K562 (cell line): ENCODE data around the gene GBP6. TPM values are rescaled to one million over a fixed set of nuclear protein-coding genes. Genes with fewer than 3 reads are reported as not detected.
A peak's percentile ranks its signal among the peaks of the same experiment; 100 is the strongest.

Experiments used
- ATAC-seq: fragments of 200-7000 bp; cut with Tn5 transposase; 3 replicates; pipeline ENCODE4 v1.9.1; 2020; ENCODE audit warnings: moderate library complexity
- BruUV-seq: library from RNA; stranded (reverse); fragments of 400-500 nt; replicated peaks from 2 replicates; lab custom pipeline; 2021; lab: Mats Ljungman, UMichigan
- CTCF ChIA-PET: fragments of 300-600 bp; formaldehyde crosslinking; extraction: SDS; loops from one replicate; lab custom pipeline; 2021; ENCODE audit warnings: low intra/inter-chr PET ratio; lab: Yijun Ruan, JAX
- POLR2A ChIA-PET: fragments of 300-600, 350-650 bp; sonication (Branson Sonifier 250); formaldehyde crosslinking; extraction: SDS; loops from one replicate; lab custom pipeline; 2021; ENCODE audit warnings: antibody characterized with exemption, inconsistent platforms; lab: Yijun Ruan, JAX
- DNase-seq, 4 experiments: peaks; one replicate each; pipeline versions ENCODE4 v3.0.0 to v3.0.0-alpha.2; 2011 to 2018; ENCODE audit warnings: low spot score in 3 of 4, mixed read lengths in 3 of 4; ENCODE audit errors: extremely low read depth in 1 of 4
- FAIRE-seq: peaks from 2 replicates; lab custom pipeline; 2011; peaks lifted over from hg19 to GRCh38; lab: Jason Lieb, UNC
- H2AFZ ChIP-seq: 2 replicates; pipeline ENCODE4 v1.6.0; 2011; ENCODE audit warnings: low read depth, low read length, control low read depth, inconsistent platforms
- H3K27ac ChIP-seq: fragments of 200-600 bp; 3 replicates; pipeline ENCODE4 v1.8.0; 2011; ENCODE audit warnings: low read depth, mild to moderate bottlenecking, control low read depth, inconsistent platforms, low read length, moderate library complexity, mixed read lengths; ENCODE audit errors: extremely low read depth
- H3K27me3 ChIP-seq, 2 experiments: fragments of 300-600 bp in 1 of 2; 2 replicates in 1 of 2; 3 replicates in 1 of 2; pipeline versions ENCODE4 v1.6.0 to v1.8.0; 2011; ENCODE audit warnings: inconsistent platforms in 2 of 2, low read length in 2 of 2, mild to moderate bottlenecking in 1 of 2, mixed read lengths in 1 of 2, moderate library complexity in 1 of 2; ENCODE audit not compliant: control insufficient read depth in 2 of 2, insufficient read depth in 2 of 2
- H3K36me3 ChIP-seq: fragments of 300-600 bp; 3 replicates; pipeline ENCODE4 v1.8.0; 2011; ENCODE audit warnings: mild to moderate bottlenecking, low read length, inconsistent platforms; ENCODE audit not compliant: control insufficient read depth, insufficient read depth
- H3K4me1 ChIP-seq, 2 experiments: fragments of 200-600 bp in 1 of 2; replicated peaks in 1 of 2; 2 replicates in 1 of 2; 3 replicates in 1 of 2; pipeline versions ENCODE4 v1.5.1 to v1.8.0; 2011; ENCODE audit warnings: inconsistent platforms in 2 of 2, low read length in 2 of 2, mild to moderate bottlenecking in 1 of 2, mixed read lengths in 1 of 2, moderate library complexity in 1 of 2; ENCODE audit not compliant: control insufficient read depth in 2 of 2, insufficient read depth in 2 of 2
- H3K4me2 ChIP-seq: 2 replicates; pipeline ENCODE4 v1.6.1; 2011; ENCODE audit warnings: low read length, control low read depth, inconsistent platforms, mixed read lengths; ENCODE audit not compliant: insufficient read depth
- H3K4me3 ChIP-seq: fragments of 200-600 bp; sonication (generic), shearing (Covaris generic); 2 replicates; pipeline ENCODE4 v1.5.1; 2016; ENCODE audit warnings: control low read depth, inconsistent platforms
- H3K79me2 ChIP-seq: fragments of 200-600 bp; 3 replicates; pipeline ENCODE4 v1.8.0; 2011; ENCODE audit warnings: low read length, inconsistent platforms; ENCODE audit not compliant: control insufficient read depth, insufficient read depth
- H3K9ac ChIP-seq, 2 experiments: 2 replicates each; pipeline versions ENCODE4 v1.6.0 to v1.6.1; 2011; ENCODE audit warnings: low read depth in 2 of 2, low read length in 2 of 2, control low read depth in 1 of 2, inconsistent platforms in 1 of 2, mild to moderate bottlenecking in 1 of 2, mixed read lengths in 1 of 2; ENCODE audit not compliant: insufficient read depth in 1 of 2
- H3K9me1 ChIP-seq: one replicate; pipeline ENCODE4 v1.6.0; 2011; ENCODE audit warnings: inconsistent platforms, mild to moderate bottlenecking, low read length, moderate library complexity; ENCODE audit not compliant: control insufficient read depth, insufficient read depth
- H3K9me3 ChIP-seq: replicated peaks from 2 replicates; pipeline ENCODE4 v1.5.1; 2011; ENCODE audit warnings: low read depth, low read length, inconsistent platforms; ENCODE audit not compliant: control insufficient read depth, insufficient read depth
- H4K20me1 ChIP-seq: replicated peaks from 2 replicates; pipeline ENCODE4 v1.6.1; 2011; ENCODE audit warnings: low read length, inconsistent platforms, mixed read lengths; ENCODE audit not compliant: control insufficient read depth, insufficient read depth
- HIVEP1 ChIP-seq: fragments of 250-450 bp; sonication (Bioruptor Pico); IDR thresholded peaks from 2 replicates; pipeline ENCODE4 v1.4.0; 2020; ENCODE audit warnings: mild to moderate bottlenecking
- PURB ChIP-seq: sonication (generic); formaldehyde crosslinking; IDR thresholded peaks from 2 replicates; pipeline ENCODE4 v1.9.0; 2021; ENCODE audit warnings: low read depth, mild to moderate bottlenecking, missing genetic modification reagents
- RBM39 ChIP-seq: fragments of 200-400 bp; formaldehyde crosslinking; optimal IDR thresholded peaks from 2 replicates; pipeline ENCODE3; 2018; ENCODE audit warnings: low read depth, low read length
- ZBTB1 ChIP-seq: sonication (generic); formaldehyde crosslinking; IDR thresholded peaks from 2 replicates; pipeline ENCODE4 v1.8.1; 2023; ENCODE audit warnings: missing genetic modification reagents, low read depth, mild to moderate bottlenecking, borderline replicate concordance
- WGBS: fragments of 100-300 bp; shearing (Covaris generic); methylation state at CpG from one replicate; pipeline ENCODE4 v1.1.6; 2016; ENCODE audit warnings: low coverage, mixed read lengths; ENCODE audit not compliant: insufficient coverage; ENCODE audit errors: missing lambda C conversion rate; 5-methylcytosine and 5-hydroxymethylcytosine counted together
- in situ Hi-C: fragments of 300-500 bp; cut with MboI; formaldehyde crosslinking; loops from 4 replicates; pipeline ENCODE4 v1.15.0; 2018; ENCODE audit warnings: inconsistent platforms, mixed read lengths
- intact Hi-C: fragments of 100-400 bp; cut with micrococcal nuclease; formaldehyde crosslinking; loops from 2 replicates; pipeline ENCODE4 v1.14.2; 2022
- polyA plus RNA-seq, 8 experiments: library from polyadenylated mRNA; depleted of rRNA in 4 of 8; stranded (reverse) in 5 of 8; unstranded in 3 of 8; fragments of >200 nt; fragmentation: Nextera tagmentation in 2 of 8; fragmentation: Illumina TruSeq in 1 of 8; extraction: Ambion mirVana in 2 of 8; extraction: Trizol in 1 of 8; gene quantifications; 2 replicates each; pipeline versions ENCODE4 v1.2.1 to v1.2.3, GENCODE V29; 2011 to 2014; ENCODE audit warnings: inconsistent platforms in 1 of 8, missing spikeins in 1 of 8
- total RNA-seq, 7 experiments: library from RNA; depleted of rRNA in 6 of 7; stranded (reverse); fragments of >200 nt in 6 of 7; fragmentation: Illumina TruSeq in 2 of 7; extraction: Trizol in 2 of 7; gene quantifications; 2 replicates each; pipeline versions ENCODE4 v1.2.1 to v1.2.3, GENCODE V29; 2011 to 2021; ENCODE audit warnings: low replicate concordance in 1 of 7
- TF ChIP-seq, protein P1 (sequence below): fragments of 450-650 bp; formaldehyde crosslinking; IDR thresholded peaks from 2 replicates; pipeline ENCODE4 v1.4.0; 2022; ENCODE audit warnings: missing genetic modification characterization
- TF ChIP-seq, protein P2 (sequence below): fragments of 450-650 bp; IDR thresholded peaks from 2 replicates; pipeline ENCODE4 v1.6.1; 2016; ENCODE audit warnings: antibody characterized with exemption
- TF ChIP-seq, protein P3 (sequence below), 2 experiments: IDR thresholded peaks in 1 of 2; conservative IDR thresholded peaks in 1 of 2; 2 replicates each; pipeline ENCODE4 v1.6.1; 2016; ENCODE audit warnings: low read depth in 2 of 2, mild to moderate bottlenecking in 1 of 2, missing compliant biosample characterization in 1 of 2, missing genetic modification characterization in 1 of 2, moderate library complexity in 1 of 2

The GBP6 gene
- total and polyA plus RNA-seq, 9 of the 15 experiments (the other 6 are each of a cell fraction or from before 2014, with no cell fraction given): not detected

DNA sequence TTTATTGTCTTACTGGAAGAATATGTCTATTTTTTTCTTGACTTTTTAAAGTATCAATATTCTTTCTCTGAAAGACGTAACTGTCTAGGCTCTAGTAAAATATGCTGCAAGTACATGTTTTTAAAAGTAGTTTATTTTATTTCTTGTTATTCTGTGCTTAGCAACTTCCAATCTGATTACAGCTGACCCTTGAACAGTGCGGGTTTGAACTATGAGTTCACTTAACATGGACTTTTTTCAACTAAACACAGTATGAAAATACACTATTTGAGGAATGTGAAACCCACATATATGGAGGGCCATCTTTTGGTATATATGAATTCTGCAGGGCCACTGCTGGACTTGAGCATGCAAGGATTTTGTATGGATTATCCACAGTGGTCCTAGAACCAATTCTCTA is 26.8 kb downstream of the GBP6 start (continued):
- TF ChIP-seq HIVEP1 (CRISPR knock-in tag) (no peak), ZBTB1 (CRISPR knock-in tag) (no peak)
- TF ChIP-seq, protein P1, sequence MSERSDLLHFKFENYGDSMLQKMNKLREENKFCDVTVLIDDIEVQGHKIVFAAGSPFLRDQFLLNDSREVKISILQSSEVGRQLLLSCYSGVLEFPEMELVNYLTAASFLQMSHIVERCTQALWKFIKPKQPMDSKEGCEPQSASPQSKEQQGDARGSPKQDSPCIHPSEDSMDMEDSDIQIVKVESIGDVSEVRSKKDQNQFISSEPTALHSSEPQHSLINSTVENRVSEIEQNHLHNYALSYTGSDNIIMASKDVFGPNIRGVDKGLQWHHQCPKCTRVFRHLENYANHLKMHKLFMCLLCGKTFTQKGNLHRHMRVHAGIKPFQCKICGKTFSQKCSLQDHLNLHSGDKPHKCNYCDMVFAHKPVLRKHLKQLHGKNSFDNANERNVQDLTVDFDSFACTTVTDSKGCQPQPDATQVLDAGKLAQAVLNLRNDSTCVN: no peak

DNA sequence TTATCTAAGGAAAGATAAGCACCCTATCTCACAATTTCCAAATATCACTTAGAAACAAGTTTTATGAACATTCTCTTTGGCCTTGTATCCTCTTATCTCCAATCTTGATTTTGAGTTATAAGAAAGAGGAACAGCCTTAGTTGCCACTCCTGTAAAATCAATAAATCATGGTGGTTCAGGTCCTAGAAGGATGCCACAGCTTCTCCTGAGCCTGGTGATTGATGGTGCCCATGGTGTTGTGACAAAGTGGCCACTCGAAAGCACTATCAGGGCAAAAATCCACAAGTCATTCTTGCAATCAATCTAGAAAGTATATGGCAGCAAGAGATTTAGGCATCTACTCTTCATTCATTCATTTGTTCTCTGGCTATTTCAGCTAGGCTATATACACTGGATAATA is 27.8 kb downstream of the GBP6 start:
- CTCF ChIA-PET: no interaction called here

More for the DNA sequence above, 27.8 kb downstream of the GBP6 start:
- WGBS: 0% methylated on average over 1 of the region's 1 CpG
- ATAC-seq (no peak), DNase-seq (no peak), FAIRE-seq (no peak)
- no peaks in the 10 kb centered on the region for H3K9me1 ChIP-seq
- H2AFZ ChIP-seq: no peak overlapping the region
- POLR2A ChIA-PET: interaction anchor here (0.6 kb wide), 1 partner anchor 53 kb away, joined by 3 read pairs; no protein-coding TSS in a partner anchor
- no peak for TF ChIP-seq RBM39
- no peak for TF ChIP-seq PURB (CRISPR knock-in tag)
- TF ChIP-seq, protein P2, sequence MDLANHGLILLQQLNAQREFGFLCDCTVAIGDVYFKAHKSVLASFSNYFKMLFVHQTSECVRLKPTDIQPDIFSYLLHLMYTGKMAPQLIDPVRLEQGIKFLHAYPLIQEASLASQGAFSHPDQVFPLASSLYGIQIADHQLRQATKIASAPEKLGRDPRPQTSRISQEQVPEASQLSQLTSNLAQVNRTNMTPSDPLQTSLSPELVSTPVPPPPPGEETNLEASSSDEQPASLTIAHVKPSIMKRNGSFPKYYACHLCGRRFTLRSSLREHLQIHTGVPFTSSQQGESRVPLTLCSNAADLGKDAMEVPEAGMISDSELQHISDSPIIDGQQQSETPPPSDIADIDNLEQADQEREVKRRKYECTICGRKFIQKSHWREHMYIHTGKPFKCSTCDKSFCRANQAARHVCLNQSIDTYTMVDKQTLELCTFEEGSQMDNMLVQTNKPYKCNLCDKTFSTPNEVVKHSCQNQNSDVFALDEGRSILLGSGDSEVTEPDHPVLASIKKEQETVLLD: no peak
- TF ChIP-seq, protein P3, sequence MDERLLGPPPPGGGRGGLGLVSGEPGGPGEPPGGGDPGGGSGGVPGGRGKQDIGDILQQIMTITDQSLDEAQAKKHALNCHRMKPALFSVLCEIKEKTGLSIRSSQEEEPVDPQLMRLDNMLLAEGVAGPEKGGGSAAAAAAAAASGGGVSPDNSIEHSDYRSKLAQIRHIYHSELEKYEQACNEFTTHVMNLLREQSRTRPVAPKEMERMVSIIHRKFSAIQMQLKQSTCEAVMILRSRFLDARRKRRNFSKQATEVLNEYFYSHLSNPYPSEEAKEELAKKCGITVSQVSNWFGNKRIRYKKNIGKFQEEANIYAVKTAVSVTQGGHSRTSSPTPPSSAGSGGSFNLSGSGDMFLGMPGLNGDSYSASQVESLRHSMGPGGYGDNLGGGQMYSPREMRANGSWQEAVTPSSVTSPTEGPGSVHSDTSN (CRISPR knock-in tag; IDR thresholded peaks at IDR 0.05; ENCODE audit: low read depth): no peak
- TF ChIP-seq, protein P3 (tag; conservative IDR thresholded peaks at IDR 0.05; ENCODE audit: low read depth): 0 out of 2 replicates have a peak, but pooled peaks have one; percentile 23
- no peaks in the 10 kb centered on the region for H3K27me3 ChIP-seq
- H3K4me1 ChIP-seq: no peaks in the 10 kb centered on the region
- H3K27ac ChIP-seq: no peak overlapping the region
- H3K4me2 ChIP-seq: no peak overlapping the region
- no peaks in the 10 kb centered on the region for H4K20me1 ChIP-seq
- H3K4me3 ChIP-seq: no peak overlapping the region
- BruUV-seq: no TSS peak
- intact Hi-C loops (no loop called here), in situ Hi-C loops (no loop called here)
- no peaks in the 10 kb centered on the region for H3K9me3 ChIP-seq
- H3K79me2 ChIP-seq: no peaks in the 10 kb centered on the region
- no peak overlapping the region for H3K9ac ChIP-seq
- no peaks in the 10 kb centered on the region for H3K36me3 ChIP-seq
